TTC549 (cell line): ENCODE data around the gene SMIM44.

Experiments used
- FAIRE-seq: peaks from 2 replicates; lab custom pipeline; 2012; peaks lifted over from hg19 to GRCh38; lab: Jason Lieb, UNC

Gene SMIM44

DNA sequence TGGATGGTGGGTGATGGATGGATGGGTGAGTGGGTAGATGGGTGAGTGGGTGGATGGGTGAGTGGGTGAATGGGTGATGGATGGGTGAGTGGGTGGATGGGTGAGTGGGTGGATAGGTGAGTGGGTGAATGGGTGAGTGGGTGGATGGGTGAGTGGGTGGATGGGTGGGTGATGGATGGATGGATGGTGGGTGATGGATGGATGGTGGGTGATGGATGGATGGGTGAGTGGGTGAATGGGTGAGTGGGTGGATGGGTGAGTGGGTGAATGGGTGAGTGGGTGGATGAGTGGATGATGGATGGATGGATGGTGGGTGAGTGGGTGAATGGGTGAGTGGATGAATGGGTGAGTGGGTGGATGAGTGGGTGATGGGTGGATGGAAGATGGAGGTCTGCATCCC, 5.7 kb downstream of the SMIM44 start:
- FAIRE-seq: no peak

DNA sequence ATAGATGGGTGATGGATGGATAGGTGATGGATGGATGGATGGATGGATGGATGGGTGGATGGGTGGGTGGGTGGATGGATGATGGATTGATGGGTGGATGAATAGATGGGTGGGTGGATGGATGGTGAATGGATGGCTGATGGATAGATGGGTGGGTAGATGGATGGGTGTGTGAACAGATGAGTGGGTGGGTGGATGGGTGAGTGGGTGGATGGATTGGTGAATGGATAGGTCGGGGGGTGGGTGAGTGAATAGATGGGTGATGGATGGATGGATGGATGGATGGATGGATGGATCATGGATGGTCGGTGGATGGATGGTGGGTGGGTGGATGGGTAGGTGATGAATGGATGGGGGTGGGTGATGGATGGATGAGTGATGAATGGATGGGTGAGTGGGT, 6.4 kb downstream of the SMIM44 start:
- FAIRE-seq: no peak

DNA sequence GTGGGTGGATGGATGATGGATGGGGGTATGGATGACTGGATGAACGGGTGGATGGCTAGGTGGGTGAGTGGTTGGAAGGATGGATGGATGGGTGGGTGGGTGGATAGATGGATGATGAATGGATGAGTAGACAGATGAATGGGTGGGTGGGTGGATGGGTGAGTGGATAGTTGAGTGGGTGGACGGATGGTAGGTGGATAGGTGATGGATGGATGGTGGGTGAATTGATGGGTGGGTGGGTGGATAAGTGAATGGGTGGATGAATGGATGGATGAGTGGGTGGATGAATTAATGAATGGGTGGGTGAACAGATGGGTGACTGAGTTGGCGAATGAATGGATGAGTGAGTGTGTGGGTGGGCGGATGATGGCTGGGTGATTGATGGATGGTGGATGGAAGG, 7.8 kb downstream of the SMIM44 start:
- no peak for FAIRE-seq

DNA sequence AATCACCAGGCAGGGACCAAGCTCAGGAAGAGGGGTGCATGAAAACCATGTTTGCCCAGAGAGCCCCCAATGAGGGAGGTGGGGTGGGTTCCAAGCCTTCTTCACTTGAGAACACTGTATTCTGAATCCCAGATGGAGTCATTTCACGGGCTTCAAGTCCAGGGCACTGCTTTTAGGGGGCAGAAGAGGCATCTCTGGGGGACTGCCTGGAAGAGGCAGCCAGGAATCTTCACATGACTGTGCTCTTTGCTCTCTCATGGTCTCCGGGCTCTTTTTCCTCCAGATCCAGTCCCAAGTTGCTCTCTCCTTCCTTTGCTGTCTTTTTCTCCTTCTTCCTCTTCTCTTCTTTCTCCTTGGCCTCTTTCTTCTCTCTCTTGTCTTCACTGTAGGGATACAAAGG, 8.6 kb downstream of the SMIM44 start:
- FAIRE-seq: no peak

DNA sequence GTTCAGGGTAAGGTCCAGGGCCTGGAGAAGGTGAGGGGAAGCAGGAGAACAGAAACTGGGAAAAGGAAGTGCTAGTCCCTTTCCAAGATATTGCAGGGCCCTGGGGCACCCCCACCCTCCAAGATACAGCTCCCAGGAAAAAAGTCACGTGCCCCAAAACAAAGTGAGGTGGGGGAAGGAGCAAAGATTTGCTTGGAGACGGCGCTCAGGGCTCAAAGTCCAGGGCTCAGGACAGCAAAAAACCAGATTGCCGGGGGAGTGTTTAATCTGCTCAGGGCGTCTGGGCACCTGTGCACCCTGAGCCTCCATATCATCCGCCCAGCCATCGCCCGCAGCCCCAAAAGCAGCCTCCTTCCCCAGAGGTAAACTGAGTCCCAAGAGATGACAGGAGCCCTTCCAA, 9.2 kb downstream of the SMIM44 start:
- no peak for FAIRE-seq

DNA sequence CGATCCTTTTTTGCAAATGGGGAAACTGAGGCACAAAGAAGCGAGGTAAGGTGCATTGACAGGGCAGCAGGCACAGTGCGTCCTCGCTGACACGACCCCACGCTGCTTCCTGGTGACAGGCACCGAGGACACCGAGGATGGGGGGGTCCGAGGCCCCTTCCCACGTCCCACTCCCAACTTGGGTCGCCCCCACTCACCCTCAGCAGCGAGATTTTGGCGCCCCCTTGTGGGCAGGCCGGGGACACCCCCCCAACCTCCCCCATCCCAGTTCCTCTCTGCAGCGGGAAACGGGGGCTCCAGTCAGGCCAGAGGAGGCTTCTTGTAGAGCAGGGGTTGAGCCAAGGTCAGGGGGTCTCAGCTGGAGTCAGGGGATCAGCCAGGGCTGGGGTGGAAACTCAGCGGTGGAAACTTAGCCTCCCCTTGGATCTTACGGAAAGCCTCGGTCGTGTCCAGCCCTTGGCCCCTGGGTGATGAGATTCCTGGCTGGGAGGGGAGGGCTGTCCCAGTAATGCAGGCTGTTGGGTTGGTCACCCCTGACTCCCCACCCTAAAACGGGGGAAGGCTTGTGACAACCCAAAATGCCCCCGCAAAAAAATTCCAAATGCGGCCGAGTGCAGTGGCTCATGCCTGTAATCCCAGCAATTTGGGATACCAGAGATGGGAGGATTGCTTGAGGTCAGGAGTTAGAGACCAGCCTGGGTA, 11.1 kb downstream of the SMIM44 start:
- FAIRE-seq: no peak

DNA sequence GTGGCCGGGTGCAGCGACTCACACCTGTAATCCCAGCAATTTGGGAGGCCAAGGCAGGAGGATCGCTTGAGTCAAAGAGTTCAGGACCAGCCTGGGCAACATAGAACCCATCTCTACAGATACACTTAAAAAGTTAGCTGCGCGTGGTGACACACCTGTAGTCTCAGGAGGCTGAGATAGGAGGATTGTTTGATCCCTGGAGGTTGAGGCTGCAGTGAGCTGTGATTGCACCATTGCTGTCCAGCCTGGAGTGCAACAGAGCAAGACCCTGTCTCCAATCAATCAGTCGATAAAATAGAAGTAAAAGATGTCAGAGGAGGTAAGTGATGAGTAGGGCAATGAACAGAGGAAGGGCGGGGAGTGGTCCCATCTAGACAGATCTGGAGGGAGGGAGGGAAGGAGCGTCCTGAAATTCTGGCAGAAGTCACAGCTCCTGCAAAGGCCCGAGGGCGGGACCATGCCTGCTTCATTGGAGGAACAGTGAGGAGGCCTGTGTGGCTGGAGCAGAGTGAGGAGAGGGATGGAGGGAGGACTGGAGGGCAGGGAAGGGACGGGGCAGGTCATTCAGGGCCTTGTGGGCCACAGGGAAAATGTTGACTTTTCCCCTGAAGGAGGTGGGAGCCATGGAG, 12.6 kb downstream of the SMIM44 start:
- no peak for FAIRE-seq

DNA sequence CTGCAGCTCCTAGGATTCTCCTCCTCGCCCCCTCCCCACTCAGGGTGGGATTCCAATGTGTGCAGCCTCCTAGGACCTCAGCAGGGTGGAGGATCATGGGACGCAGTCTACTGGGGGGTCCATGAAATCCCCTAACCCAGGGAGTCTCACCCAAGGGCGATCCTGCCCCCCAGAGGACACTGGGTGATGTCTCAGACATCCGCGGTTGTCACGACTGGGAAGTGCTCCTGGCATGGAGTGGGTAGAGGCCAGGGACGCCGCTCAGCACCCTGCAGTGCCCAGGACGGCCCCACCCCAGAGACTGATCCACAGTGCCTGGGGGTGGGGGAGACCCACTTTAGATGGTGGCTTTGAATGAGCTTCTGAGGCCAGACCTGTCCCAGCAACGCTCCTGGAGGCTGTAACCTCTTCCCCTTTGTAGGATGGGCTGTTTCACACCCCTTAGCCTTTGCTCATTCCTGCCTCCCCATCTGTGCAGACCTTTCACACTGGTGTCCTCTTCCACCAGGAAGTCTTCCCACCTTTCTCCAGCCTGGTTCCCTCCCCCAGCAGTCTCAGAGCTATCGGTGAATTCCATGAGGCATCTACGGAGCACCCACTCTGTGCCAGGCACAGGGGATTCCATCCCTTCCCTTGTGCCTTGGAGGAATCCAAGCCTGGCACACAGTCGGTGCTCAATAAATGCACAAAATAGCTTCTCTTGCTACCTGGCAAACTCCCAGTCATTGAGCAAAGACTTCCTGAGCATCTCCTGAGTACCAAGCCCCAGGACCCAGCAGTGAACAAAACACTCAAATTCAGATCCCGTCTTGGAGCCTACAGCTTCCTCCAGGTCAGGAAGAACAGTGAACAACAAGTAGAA, 13.4 kb downstream of the SMIM44 start:
- no peak for FAIRE-seq

DNA sequence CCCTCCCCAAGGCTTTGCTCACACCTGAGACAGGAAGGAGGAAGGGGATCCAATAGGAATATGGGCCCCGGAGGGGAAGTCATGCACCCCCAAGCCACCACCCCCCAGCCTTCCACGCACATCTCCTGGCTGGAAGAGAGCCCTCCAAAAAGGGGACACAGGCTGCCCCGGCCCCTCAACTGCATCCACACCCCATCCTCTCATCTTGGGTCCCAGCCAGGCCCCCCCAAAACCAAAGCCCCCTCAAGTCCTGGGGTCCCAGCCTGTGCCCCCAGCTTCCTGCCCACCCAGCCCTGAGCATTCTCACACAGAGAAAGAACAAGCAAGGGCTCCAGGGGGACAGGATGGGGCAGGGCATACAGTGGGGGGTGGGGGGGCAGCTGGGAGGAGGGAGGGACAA, 15.0 kb downstream of the SMIM44 start:
- no peak for FAIRE-seq

DNA sequence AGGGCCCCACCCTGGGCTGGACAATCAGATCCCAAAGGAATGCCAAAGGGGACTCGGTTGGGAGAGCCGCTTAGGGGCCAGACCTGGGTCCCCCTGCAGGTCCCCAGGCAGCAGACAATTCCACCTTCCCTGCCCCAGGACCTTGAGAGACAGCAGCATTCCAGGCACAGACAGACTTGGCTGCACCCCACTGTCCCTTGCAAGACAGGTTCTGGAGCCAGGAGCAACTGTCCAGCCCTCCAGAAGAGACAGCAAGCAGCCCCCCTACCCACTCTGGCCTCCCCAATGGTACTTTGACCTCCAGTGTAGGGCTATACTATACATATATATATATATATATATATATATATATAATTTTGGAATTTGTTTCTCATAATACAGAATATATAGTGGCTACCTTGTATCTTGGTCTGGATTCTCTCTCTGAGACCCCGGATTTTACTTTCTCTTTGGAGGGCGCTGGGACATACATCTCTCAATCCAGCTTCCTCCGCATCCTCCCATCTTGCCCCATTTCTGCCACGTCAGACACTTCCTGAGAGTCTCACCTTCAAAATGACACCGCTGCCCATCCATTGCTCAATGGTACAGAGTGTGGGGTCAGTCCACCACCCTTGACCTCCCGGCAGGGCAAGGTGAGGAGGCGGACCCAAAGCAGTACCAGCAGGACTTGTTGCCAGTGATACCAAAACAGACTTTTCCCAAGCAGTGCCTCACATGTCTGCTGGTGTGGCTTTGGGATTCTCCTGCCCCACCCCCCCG, 15.6 kb downstream of the SMIM44 start:
- FAIRE-seq: no peak

DNA sequence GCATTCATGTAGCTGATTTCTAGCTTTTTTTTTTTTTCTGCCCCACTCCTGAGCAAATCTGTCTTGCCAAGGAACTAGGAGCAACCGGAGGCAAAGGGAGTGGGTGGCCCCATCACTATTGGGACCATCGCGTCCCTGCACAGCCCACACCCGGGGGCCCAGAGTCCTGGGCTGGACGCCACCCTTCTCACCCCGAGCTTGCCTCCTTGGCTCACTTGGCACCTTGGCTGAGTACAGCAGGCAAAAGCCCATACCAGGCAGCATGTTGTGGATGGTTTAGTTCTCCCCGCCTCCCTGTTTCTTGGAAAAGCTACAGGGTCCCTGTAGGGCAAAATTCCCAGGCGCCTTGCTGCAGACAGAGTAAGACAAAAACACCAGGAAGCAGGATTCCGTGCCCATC, 16.6 kb downstream of the SMIM44 start:
- no peak for FAIRE-seq

DNA sequence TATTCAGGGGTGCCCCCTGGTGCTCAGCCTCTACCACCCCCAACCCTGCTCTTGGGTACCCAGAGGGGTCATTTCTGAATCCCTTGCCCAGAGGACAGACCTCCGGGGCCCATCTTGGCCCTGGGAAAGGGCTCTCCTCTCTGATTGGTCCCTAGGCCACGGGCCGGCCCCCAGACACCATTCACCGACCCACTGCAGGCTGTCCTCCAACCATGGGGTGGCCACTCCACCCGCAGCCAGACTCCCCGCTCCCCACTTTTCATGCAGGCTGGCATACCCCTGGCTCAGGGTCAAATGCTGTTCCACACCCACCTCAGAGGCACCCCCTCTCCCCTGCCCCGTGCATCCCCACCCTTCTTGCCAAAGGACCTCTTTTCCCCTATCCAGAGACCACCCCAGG, 17.7 kb downstream of the SMIM44 start:
- FAIRE-seq: no peak

DNA sequence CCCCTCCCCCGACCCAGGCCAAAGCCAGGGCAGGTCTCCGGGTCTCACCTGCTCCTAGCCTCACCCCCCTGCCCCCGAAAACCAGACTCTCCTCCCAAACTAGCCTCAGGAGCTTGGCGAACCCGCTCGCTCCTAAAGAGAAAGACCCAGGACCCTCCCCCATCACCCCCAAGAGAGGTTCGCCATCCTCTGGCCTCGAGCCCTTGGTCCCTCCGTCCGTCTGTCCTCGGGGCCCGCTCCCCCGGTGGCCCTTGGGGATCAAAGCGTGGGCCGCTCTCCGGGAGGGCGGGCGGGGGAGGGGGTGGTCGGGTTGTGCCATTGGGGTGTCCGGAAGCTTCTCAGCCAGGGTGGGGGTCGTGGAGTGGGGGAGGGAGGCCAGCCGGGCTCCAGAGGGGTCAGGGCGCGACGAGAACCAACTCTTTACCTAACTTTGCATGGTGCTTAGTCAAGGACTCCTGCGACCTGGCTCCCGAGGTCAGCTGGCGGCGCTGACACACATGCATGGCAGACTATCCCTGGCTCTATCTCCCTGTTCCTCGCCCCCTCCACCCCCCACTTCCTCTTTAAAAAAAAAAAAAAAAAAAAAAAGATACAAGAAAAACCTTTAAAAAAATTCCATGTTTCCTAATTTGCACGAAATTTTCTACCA, 18.5 kb downstream of the SMIM44 start:
- no peak for FAIRE-seq

DNA sequence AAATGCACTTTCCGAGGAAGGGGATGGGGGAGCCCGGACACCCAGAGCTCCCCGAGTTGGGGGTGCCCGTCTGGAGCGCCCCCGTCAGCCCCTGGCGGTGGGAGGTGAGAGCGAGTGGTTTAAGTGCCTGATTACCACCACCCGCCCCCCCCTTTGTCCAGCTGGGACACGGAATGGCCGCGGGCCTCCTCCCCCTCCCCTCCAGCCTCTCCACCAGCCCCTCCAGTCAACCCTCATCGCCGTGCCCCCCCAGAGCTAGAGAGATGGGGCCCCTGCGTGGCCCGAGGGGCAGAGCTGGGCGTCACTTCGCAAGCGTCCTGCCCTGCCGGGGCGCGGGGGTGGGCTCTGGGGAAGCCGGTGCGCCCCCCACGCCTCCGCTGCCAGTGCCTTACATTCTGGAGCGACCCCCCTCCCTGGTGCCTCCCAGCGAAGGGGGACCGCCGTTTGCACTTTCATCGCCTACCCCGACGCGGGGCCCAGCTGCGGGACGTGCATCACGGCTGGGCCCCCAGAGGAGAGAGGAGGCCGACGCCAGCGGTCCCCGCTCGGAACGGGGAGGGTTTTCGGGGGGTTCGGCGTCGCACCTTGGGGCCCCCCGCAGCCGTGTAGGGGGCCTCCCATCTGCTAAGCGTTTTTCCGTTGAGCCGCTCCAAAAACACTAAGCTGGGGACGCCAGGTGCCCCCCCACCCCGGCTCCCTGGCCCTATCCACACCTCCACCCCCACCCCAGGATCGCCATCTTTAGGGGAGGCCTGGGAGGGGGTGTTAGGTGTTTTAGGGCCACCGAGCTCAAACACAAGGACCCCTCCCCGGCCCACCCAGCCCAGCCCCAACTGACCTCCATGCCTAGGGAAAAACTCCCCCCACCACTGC, 19.3 kb downstream of the SMIM44 start:
- no peak for FAIRE-seq

DNA sequence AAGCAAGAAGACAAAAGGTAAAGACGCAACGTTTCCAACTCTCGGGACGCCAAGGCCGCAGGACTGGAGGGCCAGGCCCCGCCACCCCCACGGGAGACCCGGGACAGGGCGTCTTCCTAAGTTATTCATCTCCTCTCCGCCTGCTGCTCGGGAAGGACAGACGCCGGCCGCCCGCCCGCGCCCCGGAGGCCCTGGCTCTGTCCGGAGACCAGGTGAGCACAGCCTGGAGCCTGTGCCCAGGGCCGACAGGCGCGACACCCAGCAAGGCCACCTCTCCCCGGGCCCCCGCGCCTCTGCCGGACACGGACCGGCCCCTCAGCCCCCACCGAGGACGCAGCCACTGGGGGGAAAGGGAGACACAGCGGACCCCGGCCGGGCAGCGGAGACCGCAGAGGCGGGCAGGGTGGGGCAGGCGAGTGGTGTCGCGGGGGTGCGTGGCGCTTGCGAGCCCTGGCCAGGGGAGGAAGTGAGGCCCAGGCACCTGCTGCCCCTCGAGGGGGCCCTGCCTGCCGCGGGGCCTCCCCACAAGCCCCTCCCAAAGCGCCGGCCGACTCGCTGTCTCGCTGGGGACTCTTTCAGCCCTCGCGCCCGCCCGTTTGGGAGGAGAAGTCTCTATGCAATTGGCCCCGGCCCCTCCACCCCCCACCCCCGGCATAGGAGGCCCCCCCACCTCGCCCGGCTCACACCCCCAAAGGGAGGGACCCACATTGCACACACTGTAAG, 20.1 kb downstream of the SMIM44 start:
- FAIRE-seq: no peak

DNA sequence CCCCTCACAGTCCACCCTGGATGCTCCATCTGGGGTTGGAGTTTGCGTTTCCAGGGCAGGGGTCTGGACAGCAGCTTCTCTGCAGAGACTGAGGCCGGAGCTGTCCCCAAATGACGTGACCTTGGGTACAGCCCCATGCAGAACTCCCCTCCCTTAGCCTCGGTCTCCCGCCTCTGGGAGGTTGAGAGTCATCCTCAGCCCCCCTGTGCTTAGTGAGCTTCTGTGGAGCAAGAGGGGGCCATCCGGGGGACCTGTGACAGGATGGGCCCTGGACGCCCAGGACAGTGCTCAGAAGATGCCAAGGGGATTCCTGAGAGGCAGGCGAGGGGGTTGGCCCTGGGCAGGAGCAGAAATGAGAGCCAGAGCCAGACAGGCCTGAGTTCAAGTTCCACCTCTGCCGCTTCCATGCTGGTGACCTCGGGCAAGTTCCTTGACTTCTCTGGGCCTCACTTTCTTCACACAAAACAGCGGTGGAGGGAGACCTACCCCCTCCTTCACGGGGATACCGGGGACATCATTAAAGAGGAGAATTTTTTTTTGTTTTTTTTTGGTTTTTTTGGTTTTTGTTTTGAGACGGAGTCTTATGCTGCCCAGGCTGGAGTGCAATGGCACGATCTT, 23.2 kb downstream of the SMIM44 start:
- FAIRE-seq: no peak

DNA sequence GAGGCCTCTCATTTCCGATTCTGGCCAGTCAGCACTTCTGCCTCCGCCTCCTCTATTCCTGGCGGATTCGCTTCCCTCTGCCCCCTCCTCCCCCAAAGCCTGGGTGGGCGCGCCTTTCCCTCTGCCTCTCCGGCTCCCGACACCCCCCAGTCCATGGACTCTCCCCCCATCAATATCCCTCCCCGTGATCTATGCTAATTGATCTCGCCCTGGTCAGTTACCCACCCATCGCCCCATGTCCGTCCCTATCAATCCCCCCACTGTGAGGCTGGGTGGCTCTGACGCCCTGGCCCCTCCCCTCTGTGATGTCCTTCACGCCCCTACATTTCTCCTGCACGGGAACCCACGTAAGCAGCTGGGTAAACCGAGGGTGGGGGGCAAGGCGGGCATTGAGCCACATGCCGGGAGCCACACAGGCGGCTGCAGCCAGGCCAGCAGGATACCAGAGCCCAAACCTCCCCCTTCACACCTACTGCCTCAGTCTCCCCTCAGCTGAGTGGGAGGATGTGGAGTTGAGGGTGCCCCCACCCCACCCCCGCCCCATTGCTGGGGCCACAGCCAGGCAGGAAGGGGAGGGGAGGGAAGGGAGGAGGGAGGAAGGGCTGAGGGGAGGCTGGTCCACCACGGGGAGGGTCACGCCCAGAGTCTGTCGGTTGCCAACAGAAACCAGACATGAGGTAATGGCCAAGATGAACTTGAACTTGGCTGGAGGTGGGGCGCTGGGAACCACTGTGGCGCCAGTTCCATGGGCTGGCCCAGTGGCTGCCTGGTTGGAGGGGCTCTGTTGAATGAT, 24.0 kb downstream of the SMIM44 start:
- no peak for FAIRE-seq

DNA sequence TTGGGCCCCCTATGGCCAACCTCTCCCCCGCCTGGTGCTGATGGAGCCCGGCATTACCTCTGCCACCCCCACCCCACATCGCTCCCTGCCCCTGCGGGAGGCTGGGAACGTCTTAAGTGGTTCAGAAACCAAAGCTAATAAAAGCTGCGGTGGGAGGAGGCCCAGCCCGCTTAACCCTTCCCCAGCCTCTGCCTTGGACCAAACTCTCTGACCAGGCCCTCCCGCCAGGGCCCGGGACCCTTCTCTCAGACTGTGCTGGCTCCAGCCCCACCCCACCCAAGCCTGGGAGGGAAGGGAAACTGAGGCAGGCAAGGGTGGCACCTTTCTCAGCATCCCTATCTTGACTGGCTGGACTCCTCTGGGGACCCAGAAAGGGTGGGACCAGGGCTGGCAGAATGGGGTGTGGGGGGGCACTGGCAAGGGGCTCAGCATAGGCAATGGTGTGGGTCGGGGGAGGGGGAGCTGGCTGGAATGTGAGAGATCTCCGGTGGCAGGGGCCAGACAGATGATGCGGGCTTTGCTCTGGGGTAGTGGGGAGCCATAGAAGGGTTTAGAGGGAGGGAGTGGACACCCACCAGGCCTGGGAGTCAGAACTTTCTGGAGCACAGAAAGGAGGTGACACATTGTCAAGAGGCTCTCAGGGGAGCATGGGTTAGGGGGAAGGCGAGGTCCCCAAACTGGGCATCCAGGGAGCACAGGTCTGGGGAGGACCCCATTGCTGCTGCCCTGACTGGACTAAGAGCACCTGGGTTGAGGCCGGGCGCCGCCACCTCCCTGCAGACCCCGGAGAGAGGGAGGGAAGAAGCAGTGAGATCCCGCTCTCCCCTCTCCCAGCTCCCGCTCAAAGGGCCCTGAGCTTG, 24.8 kb downstream of the SMIM44 start:
- FAIRE-seq: no peak
